GM12878 (cell line): ENCODE measurements around the gene INHBB. TPM values are rescaled to one million over a fixed set of nuclear protein-coding genes. Genes with fewer than 3 reads are reported as not detected.

Experiments used
- CHD1 ChIP-seq: IDR thresholded peaks from 2 replicates; pipeline ENCODE4 v1.6.1; 2012; ENCODE audit warnings: low read depth, low read length, improper control_type of control experiment
- EGR1 ChIP-seq, 2 experiments: IDR thresholded peaks; 1 replicate in 1 of 2; 2 replicates in 1 of 2; pipeline ENCODE4 v1.6.1; 2011 to 2012; ENCODE audit warnings: low read depth in 2 of 2, low read length in 2 of 2, borderline replicate concordance in 1 of 2, mild to moderate bottlenecking in 1 of 2, moderate library complexity in 1 of 2
- LARP7 ChIP-seq: fragments of 450-650 bp; IDR thresholded peaks from 2 replicates; pipeline ENCODE4 v1.6.1; 2017; ENCODE audit warnings: mild to moderate bottlenecking
- MTA2 ChIP-seq: fragments of 450-650 bp; IDR thresholded peaks from 2 replicates; pipeline ENCODE4 v1.6.1; 2016; ENCODE audit warnings: low read depth, mild to moderate bottlenecking, moderate library complexity
- RCOR1 ChIP-seq: conservative IDR thresholded peaks from 2 replicates; pipeline ENCODE4 v1.6.1; 2012; ENCODE audit warnings: low read depth, low read length, improper control_type of control experiment
- SIN3A ChIP-seq: IDR thresholded peaks from 2 replicates; pipeline ENCODE4 v1.6.1; 2012; ENCODE audit warnings: low read depth, low read length, improper control_type of control experiment
- ZNF622 ChIP-seq: fragments of 450-650 bp; IDR thresholded peaks from 2 replicates; pipeline ENCODE4 v1.6.1; 2017; ENCODE audit warnings: mild to moderate bottlenecking, inconsistent platforms
- polyA plus RNA-seq, 11 experiments: library from polyadenylated mRNA; depleted of rRNA in 4 of 11; unstranded in 6 of 11; stranded (reverse) in 5 of 11; fragments of >200 nt; fragmentation: Nextera tagmentation in 4 of 11; fragmentation: Illumina TruSeq in 1 of 11; extraction: Ambion mirVana in 4 of 11; extraction: Trizol in 1 of 11; gene quantifications; 1 replicate in 1 of 11; 2 replicates in 10 of 11; pipeline versions ENCODE4 v1.2.1 to v1.2.3, GENCODE V29; 2011 to 2016; ENCODE audit warnings: inconsistent platforms in 2 of 11, missing spikeins in 2 of 11, low read depth in 1 of 11
- total RNA-seq, 4 experiments: library from RNA; depleted of rRNA in 3 of 4; stranded (reverse); fragments of >200 nt in 3 of 4; fragmentation: Illumina TruSeq in 1 of 4; extraction: Trizol in 1 of 4; gene quantifications; 2 replicates each; pipeline versions ENCODE4 v1.2.1 to v1.2.3, GENCODE V29; 2013 to 2021
- TF ChIP-seq, protein P1 (sequence below): IDR thresholded peaks from 2 replicates; pipeline ENCODE4 v1.6.1; 2012; ENCODE audit warnings: low read length, inconsistent platforms
- TF ChIP-seq, protein P2 (sequence below): fragments of 450-650 bp; IDR thresholded peaks from 2 replicates; pipeline ENCODE4 v1.6.1; 2017; ENCODE audit warnings: antibody characterized with exemption, mild to moderate bottlenecking, moderate library complexity
- TF ChIP-seq, protein P3 (sequence below): fragments of 450-650 bp; IDR thresholded peaks from 2 replicates; pipeline ENCODE4 v1.6.1; 2016; ENCODE audit warnings: mild to moderate bottlenecking

Gene INHBB
- total and polyA plus RNA-seq, 10 of the 15 experiments (the other 5 are each of a cell fraction or from before 2014, with no cell fraction given): 0.05 TPM; not detected in 9

DNA sequence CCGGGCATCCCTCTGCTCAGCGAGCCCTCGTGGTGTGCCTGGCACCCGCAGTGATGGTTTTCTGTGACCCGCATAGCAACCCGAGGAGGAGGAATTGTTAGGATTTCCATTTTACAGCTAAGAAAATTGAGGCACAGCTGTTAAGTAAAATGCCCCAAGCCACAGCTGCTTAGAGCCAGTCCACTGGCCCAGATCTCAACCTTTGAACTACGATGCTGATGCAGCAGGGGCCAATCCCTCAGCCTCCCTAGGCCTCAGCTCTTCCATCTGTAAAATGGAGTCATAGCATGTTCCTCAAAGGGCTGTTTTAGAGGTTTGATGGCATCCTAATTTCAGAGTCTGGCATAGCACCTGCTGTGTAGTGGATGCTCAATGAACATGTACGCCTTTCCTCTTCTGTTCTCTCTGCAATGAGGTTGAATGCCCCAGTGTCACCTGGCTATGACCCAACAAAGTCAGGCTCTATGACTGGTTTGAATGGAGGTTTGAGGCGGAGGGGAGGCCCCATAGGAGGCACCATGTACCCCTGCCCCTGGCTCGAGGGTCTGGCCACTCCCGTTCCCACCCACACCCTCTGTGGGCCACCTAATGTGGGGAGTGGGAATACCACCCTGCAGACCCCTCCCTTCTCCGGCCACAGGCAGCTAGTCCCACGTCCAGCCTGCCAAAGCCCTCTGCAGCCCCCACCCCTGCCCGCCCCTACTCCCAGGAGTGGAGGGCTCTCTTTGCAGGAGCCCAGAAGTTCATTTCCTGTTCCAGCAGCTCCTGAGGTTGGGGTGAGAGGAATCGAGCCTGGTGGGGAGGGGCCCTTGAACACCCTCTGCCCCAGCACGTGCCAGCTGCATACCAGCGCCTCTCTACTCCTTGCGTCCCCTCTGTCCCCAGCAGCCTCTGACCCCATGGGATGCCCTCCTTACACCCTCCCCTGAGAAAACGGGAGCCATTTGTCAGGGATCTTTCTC is 31.0 kb downstream of the INHBB start (continued):
- TF ChIP-seq, protein P1, sequence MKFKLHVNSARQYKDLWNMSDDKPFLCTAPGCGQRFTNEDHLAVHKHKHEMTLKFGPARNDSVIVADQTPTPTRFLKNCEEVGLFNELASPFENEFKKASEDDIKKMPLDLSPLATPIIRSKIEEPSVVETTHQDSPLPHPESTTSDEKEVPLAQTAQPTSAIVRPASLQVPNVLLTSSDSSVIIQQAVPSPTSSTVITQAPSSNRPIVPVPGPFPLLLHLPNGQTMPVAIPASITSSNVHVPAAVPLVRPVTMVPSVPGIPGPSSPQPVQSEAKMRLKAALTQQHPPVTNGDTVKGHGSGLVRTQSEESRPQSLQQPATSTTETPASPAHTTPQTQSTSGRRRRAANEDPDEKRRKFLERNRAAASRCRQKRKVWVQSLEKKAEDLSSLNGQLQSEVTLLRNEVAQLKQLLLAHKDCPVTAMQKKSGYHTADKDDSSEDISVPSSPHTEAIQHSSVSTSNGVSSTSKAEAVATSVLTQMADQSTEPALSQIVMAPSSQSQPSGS: no peak
- TF ChIP-seq, protein P2, sequence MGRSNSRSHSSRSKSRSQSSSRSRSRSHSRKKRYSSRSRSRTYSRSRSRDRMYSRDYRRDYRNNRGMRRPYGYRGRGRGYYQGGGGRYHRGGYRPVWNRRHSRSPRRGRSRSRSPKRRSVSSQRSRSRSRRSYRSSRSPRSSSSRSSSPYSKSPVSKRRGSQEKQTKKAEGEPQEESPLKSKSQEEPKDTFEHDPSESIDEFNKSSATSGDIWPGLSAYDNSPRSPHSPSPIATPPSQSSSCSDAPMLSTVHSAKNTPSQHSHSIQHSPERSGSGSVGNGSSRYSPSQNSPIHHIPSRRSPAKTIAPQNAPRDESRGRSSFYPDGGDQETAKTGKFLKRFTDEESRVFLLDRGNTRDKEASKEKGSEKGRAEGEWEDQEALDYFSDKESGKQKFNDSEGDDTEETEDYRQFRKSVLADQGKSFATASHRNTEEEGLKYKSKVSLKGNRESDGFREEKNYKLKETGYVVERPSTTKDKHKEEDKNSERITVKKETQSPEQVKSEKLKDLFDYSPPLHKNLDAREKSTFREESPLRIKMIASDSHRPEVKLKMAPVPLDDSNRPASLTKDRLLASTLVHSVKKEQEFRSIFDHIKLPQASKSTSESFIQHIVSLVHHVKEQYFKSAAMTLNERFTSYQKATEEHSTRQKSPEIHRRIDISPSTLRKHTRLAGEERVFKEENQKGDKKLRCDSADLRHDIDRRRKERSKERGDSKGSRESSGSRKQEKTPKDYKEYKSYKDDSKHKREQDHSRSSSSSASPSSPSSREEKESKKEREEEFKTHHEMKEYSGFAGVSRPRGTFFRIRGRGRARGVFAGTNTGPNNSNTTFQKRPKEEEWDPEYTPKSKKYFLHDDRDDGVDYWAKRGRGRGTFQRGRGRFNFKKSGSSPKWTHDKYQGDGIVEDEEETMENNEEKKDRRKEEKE: no peak
- no peak for TF ChIP-seq LARP7
- TF ChIP-seq SIN3A: no peak
- no peak for TF ChIP-seq MTA2
- TF ChIP-seq RCOR1: no peak
- TF ChIP-seq ZNF622: no peak
- TF ChIP-seq EGR1 (IDR thresholded peaks at IDR 0.05; ENCODE audit: borderline replicate concordance in 1 of 2, low read depth in 2 of 2, low read length in 2 of 2): no peak
- no peak for TF ChIP-seq CHD1
- TF ChIP-seq, protein P3, sequence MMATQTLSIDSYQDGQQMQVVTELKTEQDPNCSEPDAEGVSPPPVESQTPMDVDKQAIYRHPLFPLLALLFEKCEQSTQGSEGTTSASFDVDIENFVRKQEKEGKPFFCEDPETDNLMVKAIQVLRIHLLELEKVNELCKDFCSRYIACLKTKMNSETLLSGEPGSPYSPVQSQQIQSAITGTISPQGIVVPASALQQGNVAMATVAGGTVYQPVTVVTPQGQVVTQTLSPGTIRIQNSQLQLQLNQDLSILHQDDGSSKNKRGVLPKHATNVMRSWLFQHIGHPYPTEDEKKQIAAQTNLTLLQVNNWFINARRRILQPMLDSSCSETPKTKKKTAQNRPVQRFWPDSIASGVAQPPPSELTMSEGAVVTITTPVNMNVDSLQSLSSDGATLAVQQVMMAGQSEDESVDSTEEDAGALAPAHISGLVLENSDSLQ: no peak
- TF ChIP-seq, all 136 proteins: peak for 0
